HG03575 (cell line): Measurements from ENCODE around the gene FBXO3.
"Not testable (repeated sequence)": the region's sequence is repeated elsewhere in the genome, so short reads cannot be mapped to it uniquely, and the experiment has no call there.

Source experiments
- ATAC-seq: cut with Tn5 transposase; IDR thresholded peaks from one replicate; pipeline ENCODE4 v1.9.1; 2021; ENCODE audit not compliant: unreplicated experiment, insufficient number of reproducible peaks, low FRiP score; ENCODE audit errors: extremely low read depth

FBXO3 gene

GRCh38 chr11:33773987-33774735, at the start of gene FBXO3:
FBXO3 (minus strand) TSS chr11:33774520; CDS start chr11:33774497, 23 bp downstream.
- no peak for ATAC-seq

GRCh38 chr11:33822981-33823380, 48.7 kb upstream of the FBXO3 start:
- ATAC-seq = not testable (repeated sequence)

DNA sequence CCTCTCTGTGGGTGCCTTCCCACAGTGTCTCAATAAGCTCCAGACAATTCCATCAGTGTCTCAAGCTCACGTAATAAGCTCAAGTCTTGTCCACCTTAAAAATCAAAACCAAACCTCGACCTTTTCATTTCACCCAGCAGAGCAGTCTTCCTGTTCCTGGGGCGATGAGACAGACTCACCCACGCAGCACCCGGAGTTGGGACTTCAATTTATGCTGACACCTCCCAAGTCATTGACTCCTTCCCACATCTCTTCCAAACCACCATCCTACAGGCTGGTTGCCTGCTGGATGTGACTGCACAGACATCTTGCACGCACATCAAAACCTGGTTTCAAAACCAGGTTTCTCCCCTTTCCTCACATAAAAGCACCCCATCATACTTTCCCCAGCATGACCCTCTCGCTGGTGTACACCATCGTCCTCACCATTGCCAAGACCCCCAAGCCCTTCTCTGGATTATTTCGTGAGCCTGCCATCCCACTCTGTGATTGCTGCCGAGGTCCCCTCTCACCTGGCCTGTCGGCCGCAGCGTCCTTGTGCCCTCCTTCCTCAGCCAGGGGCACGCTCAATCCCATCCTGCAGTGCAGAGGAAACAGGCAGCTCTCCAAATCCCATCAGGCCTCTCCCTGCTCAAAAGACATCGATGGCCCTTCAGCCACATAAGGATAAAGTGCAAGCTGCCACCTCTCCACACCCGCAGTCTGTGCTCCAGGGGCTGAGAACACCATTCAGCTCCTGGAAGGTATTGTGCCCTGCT, 45.1 kb upstream of the FBXO3 start:
- ATAC-seq = no peak

DNA sequence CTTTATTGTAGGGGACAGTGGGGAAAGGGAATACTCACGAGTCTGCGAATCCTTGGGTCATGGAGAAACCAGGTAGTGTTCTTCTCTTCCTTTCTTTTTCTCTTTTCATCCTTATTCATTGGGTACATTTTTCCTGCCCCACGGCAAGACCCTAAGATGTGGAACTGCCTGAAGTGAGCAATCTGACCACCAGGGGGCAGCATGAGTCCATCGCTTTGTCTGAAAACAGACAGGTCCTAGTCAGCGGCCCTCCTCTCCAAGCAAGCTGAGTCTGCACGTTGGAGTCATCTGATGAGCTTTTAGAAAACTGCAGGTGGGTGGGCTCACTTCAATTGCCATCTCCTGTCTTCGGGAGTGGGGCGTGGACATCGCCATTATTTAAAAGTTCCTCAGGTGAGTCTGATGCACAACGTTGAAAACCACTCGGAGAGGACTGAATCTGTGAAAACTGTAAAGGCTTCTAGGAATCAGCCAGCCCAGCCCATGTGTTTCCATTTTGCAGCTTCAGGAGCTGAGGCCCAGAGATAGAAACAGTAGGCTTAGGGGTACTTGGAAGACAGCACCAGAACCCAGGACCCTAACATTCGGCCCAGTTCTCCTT, 34.0 kb upstream of the FBXO3 start:
- no peak for ATAC-seq

GRCh38 chr11:33804471-33804870, 30.2 kb upstream of the FBXO3 start:
- no peak for ATAC-seq

DNA sequence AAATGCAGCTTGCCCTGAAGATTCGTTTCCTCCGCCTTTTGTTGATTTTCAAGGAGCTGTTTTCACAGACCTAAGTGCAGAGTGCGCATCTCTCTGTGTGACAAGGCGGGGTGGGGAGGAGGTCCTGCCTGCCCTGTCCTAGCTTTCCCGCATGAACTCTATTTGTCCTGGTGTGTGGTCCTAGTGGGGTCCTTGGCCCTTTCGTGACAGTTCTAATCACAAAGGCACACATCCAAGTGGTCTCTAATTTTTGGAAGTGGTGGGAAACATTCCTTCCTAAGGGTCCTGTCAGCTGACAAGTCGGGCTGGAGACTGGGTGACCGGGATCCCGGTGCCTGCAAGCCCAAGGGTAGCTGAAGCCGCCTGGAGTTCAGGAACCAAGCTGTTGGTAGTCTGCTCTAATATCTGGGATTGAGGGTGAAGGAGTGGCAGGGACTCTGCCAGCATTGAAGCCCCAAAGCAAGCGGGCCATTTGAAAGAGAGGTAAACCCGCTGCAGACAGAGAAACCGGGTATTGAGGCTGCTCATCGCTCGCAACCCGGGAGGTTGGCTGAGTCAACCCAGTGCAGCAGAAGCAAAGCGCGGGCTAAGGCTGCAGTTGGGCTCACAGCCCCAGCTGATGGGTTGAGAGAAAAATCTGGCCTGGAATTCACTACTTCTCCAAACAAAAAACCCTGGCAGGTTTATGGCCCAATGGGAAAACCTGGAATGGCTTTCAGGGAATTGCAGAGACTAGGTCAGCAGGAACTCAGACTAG, 28.1 kb upstream of the FBXO3 start:
- ATAC-seq = no peak

DNA sequence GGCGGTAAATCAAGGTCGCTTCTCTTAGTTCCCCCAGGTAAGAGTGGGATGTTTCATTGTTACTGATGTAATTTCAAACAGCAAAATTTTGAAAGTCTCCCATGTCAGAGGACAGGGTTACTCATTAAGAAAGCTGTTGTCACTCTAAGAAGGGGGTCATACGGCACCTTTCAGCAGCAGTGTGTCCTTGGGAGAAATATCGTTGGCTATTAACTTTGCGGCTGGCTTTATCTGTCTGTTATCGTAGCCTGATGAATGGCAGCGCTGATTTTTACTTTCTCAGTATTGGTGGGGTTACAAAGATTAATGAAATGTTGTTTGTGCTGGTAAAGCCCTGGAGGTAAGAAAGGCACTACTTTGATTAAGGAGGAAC, 27.5 kb upstream of the FBXO3 start:
- ATAC-seq = no peak

DNA sequence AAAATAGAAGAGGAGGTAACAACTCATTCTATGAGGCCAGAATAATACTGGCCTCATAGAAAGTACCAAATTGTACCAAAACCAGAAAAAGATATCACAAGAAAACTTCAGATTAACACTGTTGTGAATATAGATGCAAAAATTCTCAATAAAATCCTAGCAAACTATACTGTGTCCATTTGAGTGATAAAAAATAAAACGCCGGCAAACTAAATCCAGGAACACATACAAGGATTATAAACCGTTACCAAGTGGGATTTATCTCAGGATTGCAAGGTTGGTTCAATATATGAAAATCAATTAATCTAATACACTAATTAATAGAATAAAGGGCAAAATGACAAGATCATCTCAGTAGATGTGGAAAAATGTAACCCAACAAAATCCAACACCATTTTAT, 23.6 kb upstream of the FBXO3 start:
- ATAC-seq = no peak

DNA sequence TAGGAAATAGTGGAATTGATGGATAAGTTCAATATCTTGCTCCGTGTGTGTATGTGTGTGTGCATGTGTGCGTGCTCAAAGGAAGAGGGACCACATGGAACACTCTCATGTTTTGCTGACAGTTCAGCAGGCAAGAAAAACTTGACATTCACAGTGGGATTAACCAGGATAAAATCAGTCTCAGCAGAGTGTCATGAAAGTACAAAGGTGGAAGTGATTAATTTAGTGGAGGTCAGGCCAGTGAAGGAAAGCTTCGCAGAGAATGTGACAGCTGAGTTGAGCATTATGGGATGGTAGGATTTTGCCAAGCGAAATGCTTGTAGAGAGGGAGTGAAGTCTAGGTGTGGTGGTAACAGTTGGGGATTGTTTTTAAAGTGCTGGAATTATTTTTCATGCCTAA, 15.7 kb upstream of the FBXO3 start:
- ATAC-seq = no peak

DNA sequence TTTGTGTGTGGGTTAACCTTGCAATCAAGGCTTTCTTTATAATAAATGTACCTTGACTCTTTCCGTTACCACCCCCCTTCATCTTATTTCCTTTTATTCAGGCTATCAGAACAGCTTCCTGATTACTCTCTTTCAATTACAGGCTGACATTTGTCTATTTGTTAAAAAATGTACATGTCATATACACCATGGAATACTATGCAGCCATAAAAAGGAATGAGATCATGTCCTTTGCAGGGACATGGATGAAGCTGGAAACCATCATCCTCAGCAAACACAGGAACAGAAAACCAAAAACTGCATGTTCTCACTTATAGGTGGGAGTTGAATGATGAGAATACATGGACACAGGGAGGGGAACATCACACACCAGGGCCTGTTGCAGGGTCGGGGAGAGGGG, 13.8 kb upstream of the FBXO3 start:
- not testable (repeated sequence) for ATAC-seq

GRCh38 chr11:33787076-33787475, 12.8 kb upstream of the FBXO3 start:
- ATAC-seq = no peak

DNA sequence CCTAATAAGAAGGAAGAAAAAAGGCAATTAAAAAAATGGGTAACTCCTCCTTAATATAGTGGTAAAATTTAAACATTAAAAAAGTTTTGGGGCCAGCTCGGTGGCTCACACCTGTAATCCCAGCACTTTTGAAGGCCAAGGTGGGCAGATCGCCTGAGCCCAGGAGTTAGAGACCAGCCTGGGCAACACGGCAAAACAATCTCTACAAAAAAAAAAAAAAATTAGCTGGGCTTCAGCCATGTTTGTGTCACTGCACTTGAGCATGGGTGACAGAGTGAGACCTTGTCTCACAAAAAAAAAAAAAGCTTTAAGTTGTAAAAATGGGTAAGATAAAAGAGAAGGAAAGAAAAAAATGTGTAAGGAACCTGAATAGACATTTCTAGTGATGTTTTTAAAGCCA, 11.3 kb upstream of the FBXO3 start:
- ATAC-seq = no peak

GRCh38 chr11:33779849-33780528, 5.7 kb upstream of the FBXO3 start:
- ATAC-seq = no peak

GRCh38 chr11:33778675-33779074, 4.4 kb upstream of the FBXO3 start:
- ATAC-seq = no peak

GRCh38 chr11:33777906-33778305, 3.6 kb upstream of the FBXO3 start:
- ATAC-seq = no peak

- ATAC-seq = no peak
Observed at GRCh38 chr11:33775832-33776470, 1.6 kb upstream of the FBXO3 start.

- ATAC-seq = no peak
Observed at GRCh38 chr11:33775467-33775807, 1.1 kb upstream of the FBXO3 start.

- no peak for ATAC-seq
Observed at GRCh38 chr11:33774736-33775466, 581 bp upstream of the FBXO3 start.
